SIG-M5 treated with dmso at 0.1 percent for 504 hours (cell line): ENCODE data around the gene EMC7.

Source experiments
- DNase-seq: peaks from one replicate; lab custom pipeline; 2025; ENCODE audit not compliant: unreplicated experiment; lab: John Stamatoyannopoulos, UW

Gene EMC7

DNA sequence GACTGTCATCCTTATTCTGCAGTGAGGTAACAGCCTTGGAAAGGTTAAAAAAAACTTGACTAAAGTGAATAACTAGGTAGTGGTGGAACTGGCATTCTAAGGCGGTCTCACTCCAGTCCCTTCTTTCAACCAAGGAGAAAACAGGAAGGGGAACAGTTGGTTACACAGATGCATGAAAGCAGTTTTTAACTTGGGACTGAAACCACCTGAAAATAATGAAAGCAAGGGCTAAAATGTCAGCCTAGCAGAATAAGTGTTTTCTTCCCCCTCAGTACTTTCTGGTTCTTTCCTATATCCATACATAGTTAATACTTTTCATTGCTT, 61.9 kb downstream of the EMC7 start:
- peak; percentile 52 for DNase-seq

DNA sequence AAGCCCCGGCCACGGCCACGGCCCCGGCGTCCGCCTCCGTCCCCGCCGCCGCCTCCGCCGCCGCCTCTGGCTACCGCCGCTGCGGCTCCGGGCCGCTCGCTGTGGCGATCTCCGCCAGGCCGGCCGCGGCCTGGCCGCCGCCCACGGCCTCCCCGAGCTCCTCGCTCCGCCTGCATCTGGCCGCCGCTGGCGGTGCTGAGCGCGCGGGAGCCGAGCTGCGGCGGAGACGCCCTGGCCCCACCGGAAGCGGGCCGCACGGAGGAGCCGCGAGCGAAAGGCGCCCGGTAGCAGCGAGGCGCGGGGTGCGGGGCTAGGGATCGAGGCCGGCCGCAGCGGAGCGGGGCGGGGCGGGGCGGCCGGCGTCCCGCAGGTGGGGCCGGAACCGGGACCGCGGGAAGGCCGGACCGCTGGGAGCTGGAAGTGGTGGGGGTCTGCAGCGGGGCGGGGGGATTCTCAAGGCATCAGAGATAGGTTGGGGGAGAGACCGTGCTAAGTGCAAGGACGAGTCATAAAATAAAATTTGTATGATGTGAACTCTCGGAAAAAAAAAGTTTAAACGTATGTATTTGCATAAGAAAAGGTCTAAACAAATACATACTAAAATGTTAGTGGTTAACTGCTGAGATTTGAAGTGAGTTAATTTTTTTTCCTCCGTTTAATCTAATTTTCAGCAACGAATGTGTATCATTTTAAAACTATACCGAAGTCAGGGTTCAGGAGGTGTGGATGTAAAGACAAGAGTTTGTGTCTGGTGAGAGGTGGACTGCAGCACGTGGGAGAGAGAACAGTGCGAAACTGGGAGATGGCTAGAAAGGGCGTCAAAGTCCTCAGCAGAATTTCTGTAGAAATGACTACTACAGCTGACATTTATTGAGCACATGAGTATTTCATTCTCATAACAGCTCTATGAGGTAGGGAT, 62.5 kb downstream of the EMC7 start, which contains the start of gene AVEN:
Gene AVEN (minus strand): TSS at position 334 of the 919 bp plus-strand sequence. CDS start 158 bp downstream, at position 176.
- peak; percentile 52 for DNase-seq

DNA sequence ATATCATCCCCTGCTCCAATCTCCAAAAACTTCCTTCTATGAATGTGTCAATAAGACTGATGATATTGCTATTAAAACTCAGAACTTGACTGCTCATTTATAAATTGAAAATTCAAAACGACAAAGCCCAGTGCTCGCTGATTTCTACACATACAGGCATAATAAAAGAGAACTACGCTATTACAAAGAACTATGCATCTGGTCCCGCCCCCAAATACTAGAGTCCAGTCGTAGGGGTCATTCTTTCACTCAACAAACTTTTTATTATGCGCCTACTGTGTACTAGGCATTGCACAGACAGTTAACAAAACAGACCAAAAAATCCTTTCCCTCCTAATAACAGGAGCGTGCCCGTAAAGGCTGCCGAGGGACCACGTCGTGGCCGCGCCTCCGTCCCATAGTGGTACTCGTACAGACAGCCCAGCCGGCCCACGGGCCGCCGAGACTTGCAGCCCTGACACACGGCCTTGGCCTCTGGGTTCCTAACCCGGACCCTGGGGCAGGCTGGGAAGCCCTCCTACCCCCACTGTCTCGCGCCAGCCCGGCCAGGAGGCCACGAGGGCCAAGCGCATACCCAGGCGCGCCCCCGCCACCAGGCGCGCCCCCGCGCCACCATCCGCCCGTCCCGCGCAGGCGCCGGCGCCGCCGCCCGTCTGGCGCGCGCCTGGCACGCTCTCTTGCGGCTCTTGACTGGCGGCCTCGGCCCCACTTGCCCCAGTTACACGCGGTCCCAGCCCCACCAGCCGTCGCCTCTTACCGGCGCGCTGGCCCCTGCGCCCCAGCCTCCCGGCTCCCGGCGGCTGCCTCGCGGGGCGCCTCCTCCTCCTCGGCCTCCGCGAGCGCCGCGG, 63.4 kb downstream of the EMC7 start:
- DNase-seq: peak; percentile 57
